Esophagus muscularis mucosa (tissue), 4 donors: ENCODE data around the gene GLTP. TPM values are rescaled to one million over a fixed set of nuclear protein-coding genes. Genes with fewer than 3 reads are reported as not detected.
A peak's percentile ranks its signal among the peaks of the same experiment; 100 is the strongest.
"Not testable (repeated sequence)": the region's sequence is repeated elsewhere in the genome, so short reads cannot be mapped to it uniquely, and the experiment has no call there.

Experiments
- DNase-seq: peaks from one replicate; pipeline ENCODE4 v3.0.0-alpha.2; 2017; ENCODE audit errors: extremely low spot score
- H3K27ac ChIP-seq, 4 donors: fragments of 200-600 bp; sonication (generic); replicated peaks in 1 of 4; 1 replicate in 3 of 4; 2 replicates in 1 of 4; pipeline ENCODE4 v1.5.1; 2016 to 2019; ENCODE audit warnings: mild to moderate bottlenecking in 1 of 4
- H3K27me3 ChIP-seq, 4 donors: fragments of 200-600 bp; sonication (generic); one replicate each; pipeline versions ENCODE4 v1.5.1 to v1.6.0; 2016 to 2019
- H3K36me3 ChIP-seq, 4 donors: fragments of 200-600 bp; sonication (generic); one replicate each; pipeline ENCODE4 v1.5.1; 2016 to 2019
- H3K4me1 ChIP-seq, 4 donors: fragments of 200-600 bp; sonication (generic); one replicate each; pipeline ENCODE4 v1.5.1; 2016 to 2019
- H3K4me3 ChIP-seq, 4 donors: fragments of 200-600 bp; sonication (generic); 1 replicate in 2 of 4; 2 replicates in 2 of 4; pipeline ENCODE4 v1.5.1; 2016 to 2019; ENCODE audit warnings: mild to moderate bottlenecking in 4 of 4, moderate library complexity in 1 of 4
- H3K9me3 ChIP-seq, 4 donors: fragments of 200-600 bp; sonication (generic); 1 replicate in 3 of 4; 2 replicates in 1 of 4; pipeline ENCODE4 v1.5.1; 2016 to 2019
- CTCF ChIP-seq, 3 experiments: fragments of 200-600 bp in 2 of 3; fragments of 450-650 bp in 1 of 3; sonication (generic) in 2 of 3; IDR thresholded peaks; one replicate each; pipeline ENCODE4 v1.5.1; 2017 to 2019; ENCODE audit warnings: antibody characterized with exemption in 3 of 3, mild to moderate bottlenecking in 2 of 3, moderate library complexity in 1 of 3
- EP300 ChIP-seq: sonication (generic); formaldehyde crosslinking; IDR thresholded peaks from one replicate; pipeline ENCODE4 v1.6.1; 2017; ENCODE audit warnings: antibody characterized with exemption
- POLR2A ChIP-seq: fragments of 450-650 bp; IDR thresholded peaks from one replicate; pipeline ENCODE4 v1.6.1; 2017; ENCODE audit warnings: antibody characterized with exemption, moderate library complexity, mild to moderate bottlenecking, low read depth
- POLR2AphosphoS5 ChIP-seq, 2 donors: sonication (generic); formaldehyde crosslinking; IDR thresholded peaks; one replicate each; pipeline ENCODE4 v1.6.1; 2017; ENCODE audit warnings: antibody characterized with exemption in 2 of 2
- WGBS: methylation state at CpG from one replicate; pipeline ENCODE4 v1.1.5; 2018; 5-methylcytosine and 5-hydroxymethylcytosine counted together
- intact Hi-C: fragments of 100-400 bp; cut with DNase I; formaldehyde crosslinking; loops from one replicate; pipeline ENCODE4 v1.15.1; 2023
- total RNA-seq, 4 donors: library from RNA; depleted of rRNA; stranded (reverse); fragments of >200 nt; gene quantifications; one replicate each; pipeline versions ENCODE4 v1.1.0 to v1.2.1, GENCODE V29; 2016

GLTP gene
- total RNA-seq, 4 donors from 2014 or later = 37.0 to 47.7 (median 39.6) TPM

DNA sequence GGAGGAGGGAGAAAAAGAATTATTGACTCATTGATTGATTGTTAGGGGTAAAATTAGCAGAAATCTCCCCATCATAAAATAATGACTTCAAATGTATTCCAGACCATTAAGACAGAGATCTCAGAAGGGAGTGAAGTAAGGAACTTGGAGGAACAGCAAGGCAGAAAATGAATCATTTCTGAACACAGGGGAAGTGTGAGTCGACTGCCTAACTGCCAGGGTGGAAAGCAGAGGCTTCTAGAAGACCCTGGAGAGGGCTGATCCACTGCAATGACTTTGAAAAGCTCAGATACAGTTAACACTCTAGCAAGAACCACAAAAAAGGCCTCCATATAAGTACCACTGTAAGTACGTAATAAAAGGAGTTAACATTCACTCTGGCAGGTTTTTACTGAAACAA, 9.7 kb downstream of the GLTP start:
- Histone ChIP-seq H3K4me1 (peaks cover 6 to 14% (median 7%) of the 10 kb centered on the region in 4 donors), H3K36me3 (peaks cover 4 to 13% (median 12%) of the 10 kb centered on the region in 4 donors), H3K9me3 (no peaks in the 10 kb centered on the region), H3K27me3 (no peaks in the 10 kb centered on the region), H3K4me3 (no peak overlapping the region), H3K27ac (no peak overlapping the region)
- TF ChIP-seq CTCF (IDR thresholded peaks at IDR 0.05) = no peak
- TF ChIP-seq EP300 = no peak
- TF ChIP-seq POLR2A = no peak
- TF ChIP-seq POLR2AphosphoS5 (IDR thresholded peaks at IDR 0.05) = no peak
- 77% methylated on average over 2 of the region's 2 CpGs for WGBS
- no peak for DNase-seq
- intact Hi-C loops = no loop called here

GRCh38 chr12:109868182-109869051, 11.9 kb downstream of the GLTP start:
- no peak for DNase-seq
- Histone ChIP-seq H3K4me3 (no peak overlapping the region), H3K27me3 (no peaks in the 10 kb centered on the region), H3K4me1 (peaks cover 9 to 28% (median 25%) of the 10 kb centered on the region in 4 donors), H3K36me3 (peaks cover 4 to 13% (median 12%) of the 10 kb centered on the region in 4 donors), H3K9me3 (no peaks in the 10 kb centered on the region), H3K27ac (no peak overlapping the region)
- intact Hi-C loops = no loop called here
- WGBS = 76% methylated on average over 9 of the region's 9 CpGs
- TF ChIP-seq POLR2A (no peak), EP300 (no peak), CTCF (IDR thresholded peaks at IDR 0.05) (no peak), POLR2AphosphoS5 (IDR thresholded peaks at IDR 0.05) (no peak)

GRCh38 chr12:109864916-109865315, 15.4 kb downstream of the GLTP start:
- TF ChIP-seq CTCF (IDR thresholded peaks at IDR 0.05) (no peak), POLR2AphosphoS5 (IDR thresholded peaks at IDR 0.05) (no peak), POLR2A (no peak)
- H3K27ac ChIP-seq = peak overlapping the region in 2 of 4 donors; percentile 11 to 20
- no peak for DNase-seq
- H3K27me3 ChIP-seq = no peaks in the 10 kb centered on the region
- peaks cover 3 to 19% (median 15%) of the 10 kb centered on the region in 4 donors for H3K4me1 ChIP-seq
- H3K4me3 ChIP-seq = no peak overlapping the region
- no peaks in the 10 kb centered on the region for H3K9me3 ChIP-seq
- peaks cover 0 to 14% (median 10%) of the 10 kb centered on the region in 4 donors for H3K36me3 ChIP-seq
- WGBS = 96% methylated on average over 3 of the region's 3 CpGs
- intact Hi-C loops = no loop called here

GRCh38 chr12:109863847-109864712, 16.3 kb downstream of the GLTP start:
- no peak overlapping the region for H3K4me3 ChIP-seq
- no peaks in the 10 kb centered on the region for H3K27me3 ChIP-seq
- peaks cover 0 to 14% (median 10%) of the 10 kb centered on the region in 4 donors for H3K36me3 ChIP-seq
- H3K27ac ChIP-seq = peak overlapping the region in 2 of 4 donors; percentile 11 to 20
- DNase-seq = no peak
- no peaks in the 10 kb centered on the region for H3K9me3 ChIP-seq
- WGBS = 68% methylated on average over 8 of the region's 9 CpGs
- intact Hi-C loops = no loop called here
- TF ChIP-seq POLR2A (no peak), CTCF (IDR thresholded peaks at IDR 0.05) (no peak), EP300 (no peak), POLR2AphosphoS5 (IDR thresholded peaks at IDR 0.05) (no peak)
- peaks cover 3 to 19% (median 15%) of the 10 kb centered on the region in 4 donors for H3K4me1 ChIP-seq

DNA sequence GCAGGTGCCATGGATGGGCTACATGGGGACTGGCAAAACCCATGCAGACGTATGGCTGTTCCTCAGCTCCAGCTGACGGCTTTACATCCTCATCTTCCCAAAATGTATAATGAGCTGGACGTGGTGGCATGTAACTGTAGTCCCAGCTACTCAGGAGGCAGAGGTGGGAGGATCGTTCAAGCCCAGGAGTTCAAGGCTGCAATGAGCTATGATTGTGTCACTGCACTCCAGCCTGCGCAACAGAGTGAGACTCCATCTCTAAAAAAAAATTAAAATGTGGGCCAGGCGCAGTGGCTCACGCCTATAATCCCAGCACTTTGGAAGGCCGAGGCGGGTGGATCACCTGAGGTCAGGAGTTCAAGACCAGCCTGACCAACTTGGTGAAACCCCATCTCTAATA, 17.9 kb downstream of the GLTP start:
- WGBS = 94% methylated on average over 9 of the region's 9 CpGs
- DNase-seq, H3K27me3 ChIP-seq, intact Hi-C loops, H3K27ac ChIP-seq, H3K9me3 ChIP-seq, H3K4me3 ChIP-seq: not testable (repeated sequence)
- Histone ChIP-seq H3K4me1 (peaks cover 3 to 19% (median 15%) of the 10 kb centered on the region in 4 donors), H3K36me3 (peaks cover 0 to 25% (median 22%) of the 10 kb centered on the region in 4 donors)
